ENCODE measurements around the gene CLEC10A.

CLEC10A gene

GRCh38 chr17:7080456-7081041, 498 bp upstream of the CLEC10A start:
- peaks cover 4 to 32% of the 10 kb centered on the region in 2 experiments for H3K27me3 ChIP-seq (ENCODE audit: control insufficient read depth in 1 of 2, insufficient read depth in 1 of 2, low read length in 2 of 2)
- H2BK12ac ChIP-seq (ENCODE audit: low read length in 2 of 2): no peak overlapping the region
- H3K9ac ChIP-seq (ENCODE audit: low read length): no peak overlapping the region
- no peak overlapping the region for H3K27ac ChIP-seq (ENCODE audit: low read length, poor library complexity, severe bottlenecking)
- no peak overlapping the region for H3K14ac ChIP-seq (ENCODE audit: low read length in 2 of 2)
- H3K4me2 ChIP-seq (ENCODE audit: low read length, poor library complexity, severe bottlenecking): no peak overlapping the region
- no peak overlapping the region for H2AFZ ChIP-seq (ENCODE audit: low read depth, low read length)
- no peaks in the 10 kb centered on the region for H3K9me3 ChIP-seq (ENCODE audit: control insufficient read depth, low read length)
- no peak overlapping the region for H3K18ac ChIP-seq (ENCODE audit: low read depth in 1 of 2, low read length in 2 of 2)
- no peak overlapping the region for H4K8ac ChIP-seq (ENCODE audit: low read length)
- no peaks in the 10 kb centered on the region for H3K79me1 ChIP-seq (replicated peaks; ENCODE audit: low read length, poor library complexity, severe bottlenecking)
- H3K4ac ChIP-seq (ENCODE audit: low read depth in 1 of 2, low read length in 2 of 2): no peak overlapping the region
- no peak overlapping the region for H3K4me3 ChIP-seq (ENCODE audit: insufficient read depth in 1 of 2, low read depth in 1 of 2, low read length in 2 of 2)
- no peak overlapping the region for H2BK120ac ChIP-seq (ENCODE audit: low read depth, low read length)
- no peak overlapping the region for H3K23ac ChIP-seq (ENCODE audit: low read length in 2 of 2)
- DNase-seq: no peak
- no peaks in the 10 kb centered on the region for H3K4me1 ChIP-seq (ENCODE audit: control insufficient read depth, insufficient read depth, low read depth, low read length)
- no peak overlapping the region for H2BK15ac ChIP-seq (ENCODE audit: low read depth, poor library complexity, severe bottlenecking)
- H4K91ac ChIP-seq (ENCODE audit: low read length): no peak overlapping the region
- H2AK5ac ChIP-seq (ENCODE audit: low read length, severe bottlenecking): no peak overlapping the region
- no peaks in the 10 kb centered on the region for H3K36me3 ChIP-seq (ENCODE audit: control insufficient read depth in 1 of 2, insufficient read depth in 2 of 2, low read depth in 1 of 2, low read length in 2 of 2)
- 93% methylated on average over 8 of the region's 10 CpGs for WGBS
- no peak overlapping the region for H2BK5ac ChIP-seq (ENCODE audit: low read depth, low read length, poor library complexity, severe bottlenecking)

GRCh38 chr17:7078711-7079110, 1.3 kb downstream of the CLEC10A start:
- Histone ChIP-seq H2AK5ac (ENCODE audit: low read length, severe bottlenecking) (no peak overlapping the region), H4K8ac (ENCODE audit: low read length) (no peak overlapping the region), H3K4me1 (ENCODE audit: control insufficient read depth, insufficient read depth, low read depth, low read length) (no peaks in the 10 kb centered on the region), H2BK15ac (ENCODE audit: low read depth, poor library complexity, severe bottlenecking) (no peak overlapping the region), H3K4me3 (ENCODE audit: insufficient read depth in 1 of 2, low read depth in 1 of 2, low read length in 2 of 2) (no peak overlapping the region), H2BK120ac (ENCODE audit: low read depth, low read length) (no peak overlapping the region), H3K36me3 (ENCODE audit: control insufficient read depth in 1 of 2, insufficient read depth in 2 of 2, low read depth in 1 of 2, low read length in 2 of 2) (no peaks in the 10 kb centered on the region), H3K9me3 (ENCODE audit: control insufficient read depth, low read length) (no peaks in the 10 kb centered on the region), H3K27ac (ENCODE audit: low read length, poor library complexity, severe bottlenecking) (no peak overlapping the region), H3K4ac (ENCODE audit: low read depth in 1 of 2, low read length in 2 of 2) (no peak overlapping the region), H3K18ac (ENCODE audit: low read depth in 1 of 2, low read length in 2 of 2) (no peak overlapping the region), H3K9ac (ENCODE audit: low read length) (no peak overlapping the region), H2BK5ac (ENCODE audit: low read depth, low read length, poor library complexity, severe bottlenecking) (no peak overlapping the region), H2BK12ac (ENCODE audit: low read length in 2 of 2) (no peak overlapping the region), H3K23ac (ENCODE audit: low read length in 2 of 2) (no peak overlapping the region), H3K79me1 (replicated peaks; ENCODE audit: low read length, poor library complexity, severe bottlenecking) (no peaks in the 10 kb centered on the region), H3K27me3 (ENCODE audit: control insufficient read depth in 1 of 2, insufficient read depth in 1 of 2, low read length in 2 of 2) (peaks cover 4 to 39% of the 10 kb centered on the region in 2 experiments), H4K91ac (ENCODE audit: low read length) (no peak overlapping the region), H3K4me2 (ENCODE audit: low read length, poor library complexity, severe bottlenecking) (no peak overlapping the region), H2AFZ (ENCODE audit: low read depth, low read length) (no peak overlapping the region), H3K14ac (ENCODE audit: low read length in 2 of 2) (no peak overlapping the region)
- DNase-seq: no peak
- WGBS: 91% methylated on average over 10 of the region's 10 CpGs

- Histone ChIP-seq H2AK5ac (ENCODE audit: low read length, severe bottlenecking) (no peak overlapping the region), H3K23ac (ENCODE audit: low read length in 2 of 2) (no peak overlapping the region), H2BK12ac (ENCODE audit: low read length in 2 of 2) (no peak overlapping the region), H2AFZ (ENCODE audit: low read depth, low read length) (no peak overlapping the region), H4K91ac (ENCODE audit: low read length) (no peak overlapping the region), H3K9me3 (ENCODE audit: control insufficient read depth, low read length) (no peaks in the 10 kb centered on the region), H3K14ac (ENCODE audit: low read length in 2 of 2) (no peak overlapping the region), H3K36me3 (ENCODE audit: control insufficient read depth in 1 of 2, insufficient read depth in 2 of 2, low read depth in 1 of 2, low read length in 2 of 2) (no peaks in the 10 kb centered on the region), H3K79me1 (replicated peaks; ENCODE audit: low read length, poor library complexity, severe bottlenecking) (no peaks in the 10 kb centered on the region), H2BK15ac (ENCODE audit: low read depth, poor library complexity, severe bottlenecking) (no peak overlapping the region), H2BK120ac (ENCODE audit: low read depth, low read length) (no peak overlapping the region), H3K9ac (ENCODE audit: low read length) (no peak overlapping the region), H3K18ac (ENCODE audit: low read depth in 1 of 2, low read length in 2 of 2) (no peak overlapping the region), H3K27me3 (ENCODE audit: control insufficient read depth in 1 of 2, insufficient read depth in 1 of 2, low read length in 2 of 2) (peaks cover 4 to 43% of the 10 kb centered on the region in 2 experiments), H3K4me2 (ENCODE audit: low read length, poor library complexity, severe bottlenecking) (no peak overlapping the region), H3K27ac (ENCODE audit: low read length, poor library complexity, severe bottlenecking) (no peak overlapping the region), H3K4me1 (ENCODE audit: control insufficient read depth, insufficient read depth, low read depth, low read length) (no peaks in the 10 kb centered on the region), H2BK5ac (ENCODE audit: low read depth, low read length, poor library complexity, severe bottlenecking) (no peak overlapping the region), H4K8ac (ENCODE audit: low read length) (no peak overlapping the region), H3K4me3 (ENCODE audit: insufficient read depth in 1 of 2, low read depth in 1 of 2, low read length in 2 of 2) (no peak overlapping the region), H3K4ac (ENCODE audit: low read depth in 1 of 2, low read length in 2 of 2) (no peak overlapping the region)
- DNase-seq: no peak
- 75% methylated on average over 7 of the region's 7 CpGs for WGBS
These were observed 2.0 kb downstream of the CLEC10A start for GRCh38 chr17:7077911-7078546.

- Histone ChIP-seq H3K23ac (ENCODE audit: low read length in 2 of 2) (no peak overlapping the region), H2AK5ac (ENCODE audit: low read length, severe bottlenecking) (no peak overlapping the region), H3K36me3 (ENCODE audit: control insufficient read depth in 1 of 2, insufficient read depth in 2 of 2, low read depth in 1 of 2, low read length in 2 of 2) (no peaks in the 10 kb centered on the region), H3K27me3 (ENCODE audit: control insufficient read depth in 1 of 2, insufficient read depth in 1 of 2, low read length in 2 of 2) (peaks cover 18 to 44% of the 10 kb centered on the region in 2 experiments), H3K4me1 (ENCODE audit: control insufficient read depth, insufficient read depth, low read depth, low read length) (no peaks in the 10 kb centered on the region), H3K14ac (ENCODE audit: low read length in 2 of 2) (no peak overlapping the region), H3K9ac (ENCODE audit: low read length) (no peak overlapping the region), H3K9me3 (ENCODE audit: control insufficient read depth, low read length) (no peaks in the 10 kb centered on the region), H3K27ac (ENCODE audit: low read length, poor library complexity, severe bottlenecking) (no peak overlapping the region), H2BK12ac (ENCODE audit: low read length in 2 of 2) (no peak overlapping the region), H2AFZ (ENCODE audit: low read depth, low read length) (no peak overlapping the region), H3K18ac (ENCODE audit: low read depth in 1 of 2, low read length in 2 of 2) (no peak overlapping the region), H4K91ac (ENCODE audit: low read length) (no peak overlapping the region), H3K4me3 (ENCODE audit: insufficient read depth in 1 of 2, low read depth in 1 of 2, low read length in 2 of 2) (no peak overlapping the region), H3K4me2 (ENCODE audit: low read length, poor library complexity, severe bottlenecking) (no peak overlapping the region), H4K8ac (ENCODE audit: low read length) (no peak overlapping the region), H2BK120ac (ENCODE audit: low read depth, low read length) (no peak overlapping the region), H2BK5ac (ENCODE audit: low read depth, low read length, poor library complexity, severe bottlenecking) (no peak overlapping the region), H3K4ac (ENCODE audit: low read depth in 1 of 2, low read length in 2 of 2) (no peak overlapping the region), H3K79me1 (replicated peaks; ENCODE audit: low read length, poor library complexity, severe bottlenecking) (no peaks in the 10 kb centered on the region), H2BK15ac (ENCODE audit: low read depth, poor library complexity, severe bottlenecking) (no peak overlapping the region)
- DNase-seq: no peak
- 86% methylated on average over 14 of the region's 14 CpGs for WGBS
These were observed 5.1 kb downstream of the CLEC10A start for GRCh38 chr17:7074931-7075330.
